ENCODE results near the gene ATP8A2. TPM values are rescaled to one million over a fixed set of nuclear protein-coding genes. Genes with fewer than 3 reads are reported as not detected.

ATP8A2 gene
- total and polyA plus RNA-seq, 2 of the 8 experiments (the other 6 are each of a cell fraction or from before 2014, with no cell fraction given), result 2.4 to 8.3 TPM

- DNase-seq (ENCODE audit: low read depth in 1 of 2, low spot score in 2 of 2) (no peak), FAIRE-seq (no peak)
- Histone ChIP-seq H2BK20ac (ENCODE audit: low read length) (no peak overlapping the region), H3K4me3 (ENCODE audit: extremely low read depth in 1 of 4, insufficient read depth in 2 of 4, low read depth in 3 of 4, low read length in 4 of 4) (no peak overlapping the region), H3K23me2 (ENCODE audit: low read depth, low read length) (no peaks in the 10 kb centered on the region), H3K14ac (ENCODE audit: insufficient read length) (no peak overlapping the region), H3K27me3 (replicated peaks in 1 of 4; ENCODE audit: control insufficient read depth in 3 of 4, extremely low read depth in 1 of 4, insufficient read depth in 3 of 4, low read length in 3 of 4) (no peaks in the 10 kb centered on the region), H4K8ac (ENCODE audit: extremely low read depth, insufficient read depth, low read length) (no peak overlapping the region), H2BK5ac (ENCODE audit: low read depth, low read length) (no peak overlapping the region), H2AK5ac (ENCODE audit: low read depth, low read length) (no peak overlapping the region), H3K4ac (replicated peaks; ENCODE audit: insufficient read length, low read depth, low read length) (no peak overlapping the region), H3K4me2 (ENCODE audit: insufficient read depth in 1 of 2, low read depth in 2 of 2, low read length in 2 of 2) (no peak overlapping the region), H3K23ac (ENCODE audit: insufficient read length) (no peak overlapping the region), H3K27ac (ENCODE audit: low read depth, low read length) (no peak overlapping the region), H4K5ac (ENCODE audit: insufficient read length, low read depth, low read length) (no peak overlapping the region), H4K20me1 (replicated peaks in 1 of 2; ENCODE audit: control insufficient read depth in 1 of 2, insufficient read depth in 2 of 2, low read length in 2 of 2) (no peaks in the 10 kb centered on the region), H3K79me2 (ENCODE audit: control insufficient read depth in 1 of 2, insufficient read depth in 2 of 2, low read length in 2 of 2) (no peaks in the 10 kb centered on the region), H4K91ac (replicated peaks; ENCODE audit: insufficient read length, low read length) (no peak overlapping the region), H3K36me3 (ENCODE audit: control insufficient read depth in 2 of 4, insufficient read depth in 4 of 4, low read length in 3 of 4) (no peaks in the 10 kb centered on the region), H3K4me1 (replicated peaks in 1 of 4; ENCODE audit: control insufficient read depth in 3 of 4, insufficient read depth in 4 of 4, low read length in 3 of 4) (no peaks in the 10 kb centered on the region), H3K79me1 (ENCODE audit: low read depth, low read length) (no peaks in the 10 kb centered on the region), H3K9ac (replicated peaks in 1 of 4; ENCODE audit: extremely low read depth in 1 of 4, low read depth in 3 of 4, low read length in 3 of 4) (no peak overlapping the region), H3K9me3 (ENCODE audit: insufficient read depth in 2 of 2, low read depth in 1 of 2, low read length in 1 of 2) (no peaks in the 10 kb centered on the region), H2BK120ac (replicated peaks; ENCODE audit: low read depth, low read length) (no peak overlapping the region), H2AFZ (ENCODE audit: low read length) (no peak overlapping the region), H2BK12ac (ENCODE audit: low read depth, low read length) (no peak overlapping the region), H3K18ac (ENCODE audit: extremely low read depth, low read length) (no peak overlapping the region), H3K56ac (replicated peaks; ENCODE audit: insufficient read length, low read depth, low read length) (no peak overlapping the region), H2BK15ac (ENCODE audit: low read length) (no peak overlapping the region)
- WGBS, 2 experiments (ENCODE audit: extremely low coverage in 1 of 2, insufficient coverage in 1 of 2, insufficient read length in 1 of 2, insufficient replicate concordance in 2 of 2, low coverage in 1 of 2, low lambda C conversion rate in 2 of 2, missing lambda C conversion rate in 1 of 2), result 85% methylated on average over 8 of the region's 8 CpGs; no CpG with 5 or more reads in 1 of the 2 experiments
- ChIA-PET CTCF (ENCODE audit: partially characterized antibody) (interaction anchor here (0.6 to 1.2 kb wide), 3 partner anchors 49 to 87 kb away, joined by 3 read pairs; no protein-coding TSS in a partner anchor), POLR2A (ENCODE audit: partially characterized antibody) (interaction anchor here (0.6 kb wide), 1 partner anchor 12 kb away, joined by 4 read pairs; no protein-coding TSS in a partner anchor)
- TF ChIP-seq ATF3 (IDR thresholded peaks at IDR 0.05; ENCODE audit: insufficient read depth, low read depth, low read length) (no peak), EP300 (IDR thresholded peaks at IDR 0.05; ENCODE audit: borderline replicate concordance in 1 of 2, low read depth in 2 of 2, low read length in 2 of 2) (no peak), JUN (IDR thresholded peaks at IDR 0.05; ENCODE audit: low read depth, low read length) (no peak), TEAD4 (IDR thresholded peaks at IDR 0.05; ENCODE audit: low read depth, low read length) (no peak), CBX8 (IDR thresholded peaks at IDR 0.05; ENCODE audit: borderline replicate concordance, low read depth, low read length) (no peak), CREB1 (IDR thresholded peaks at IDR 0.05) (no peak), BCL11A (IDR thresholded peaks at IDR 0.05; ENCODE audit: low read depth in 2 of 2, low read length in 2 of 2) (no peak), POLR2AphosphoS5 (IDR thresholded peaks at IDR 0.05; ENCODE audit: low read depth, low read length) (no peak), SIX5 (IDR thresholded peaks at IDR 0.05; ENCODE audit: low read depth, low read length) (no peak), RBBP5 (IDR thresholded peaks at IDR 0.05; ENCODE audit: borderline replicate concordance, low read depth, low read length) (no peak)
Measured at GRCh38 chr13:25987987-25988386, 616.2 kb downstream of the ATP8A2 start.

All from H1 (cell line).